Small intestine (tissue), 7 donors: ENCODE measurements around the gene CSTF2T. TPM values are rescaled to one million over a fixed set of nuclear protein-coding genes. Genes with fewer than 3 reads are reported as not detected.

Experiments used
- DNase-seq, 2 donors: peaks; one replicate each; pipeline versions ENCODE4 v3.0.0 to v3.0.0-alpha.2; 2013
- FAIRE-seq: peaks from 2 replicates; lab custom pipeline; 2012; peaks lifted over from hg19 to GRCh38; lab: Jason Lieb, UNC
- H3K27ac ChIP-seq, 3 donors: one replicate each; pipeline ENCODE4 v1.5.1; 2013; ENCODE audit warnings: low read length in 2 of 3, mild to moderate bottlenecking in 2 of 3, control low read depth in 1 of 3, inconsistent platforms in 1 of 3, low read depth in 1 of 3, moderate library complexity in 1 of 3
- H3K27me3 ChIP-seq, 3 donors: one replicate each; pipeline ENCODE4 v1.6.1; 2013; ENCODE audit warnings: low read length in 3 of 3, inconsistent platforms in 1 of 3; ENCODE audit not compliant: control insufficient read depth in 3 of 3, insufficient read depth in 3 of 3
- H3K36me3 ChIP-seq, 3 donors: one replicate each; pipeline ENCODE4 v1.6.1; 2013; ENCODE audit warnings: low read length in 3 of 3, inconsistent platforms in 1 of 3, low read depth in 1 of 3, mild to moderate bottlenecking in 1 of 3, moderate library complexity in 1 of 3; ENCODE audit not compliant: control insufficient read depth in 3 of 3, insufficient read depth in 2 of 3
- H3K4me1 ChIP-seq, 3 donors: one replicate each; pipeline ENCODE4 v1.6.1; 2013; ENCODE audit warnings: low read length in 2 of 3, inconsistent platforms in 1 of 3, low read depth in 1 of 3, mild to moderate bottlenecking in 1 of 3, moderate library complexity in 1 of 3; ENCODE audit not compliant: control insufficient read depth in 3 of 3, insufficient read depth in 2 of 3
- H3K4me3 ChIP-seq, 3 donors: one replicate each; pipeline ENCODE4 v1.5.1; 2013; ENCODE audit warnings: low read length in 3 of 3, control low read depth in 1 of 3, inconsistent platforms in 1 of 3, low read depth in 1 of 3, mild to moderate bottlenecking in 1 of 3, moderate library complexity in 1 of 3
- H3K9me3 ChIP-seq, 2 donors: one replicate each; pipeline ENCODE4 v1.6.1; 2013; ENCODE audit warnings: low read depth in 1 of 2, low read length in 1 of 2; ENCODE audit not compliant: control insufficient read depth in 2 of 2, insufficient read depth in 1 of 2
- WGBS, 3 donors: extraction: QIAGEN DNeasy Blood & Tissue Kit; methylation state at CpG; one replicate each; pipeline ENCODE4 v1.1.7; 2013; 5-methylcytosine and 5-hydroxymethylcytosine counted together
- polyA plus RNA-seq, 4 donors: library from polyadenylated mRNA; stranded (reverse) in 3 of 4; unstranded in 1 of 4; fragments of 200-250 nt in 3 of 4; fragments of 120-200 nt in 1 of 4; gene quantifications; one replicate each; pipeline versions ENCODE4 v1.2.1 to v1.2.3, GENCODE V29; 2013
- donor health status: healthy with polysubstance abuse.
- donor health status: control.
- donor health status: control.
- donor health status: Bipolar disorder and iron deficiency.
- donor health status: healthy.

CSTF2T gene
- polyA plus RNA-seq, 4 donors, result 4.9 to 24.0 (median 10.2) TPM

- FAIRE-seq (no peak), DNase-seq (no peak)
- WGBS, 3 donors, result 86 to 88% (median 86%) methylated on average over 3 of the region's 3 CpGs
- Histone ChIP-seq H3K27ac (no peak overlapping the region), H3K4me3 (no peak overlapping the region), H3K27me3 (no peaks in the 10 kb centered on the region), H3K9me3 (no peaks in the 10 kb centered on the region), H3K36me3 (no peaks in the 10 kb centered on the region), H3K4me1 (no peaks in the 10 kb centered on the region)
Observed at GRCh38 chr10:51656503-51656902, 42.9 kb downstream of the CSTF2T start.

- H3K27ac ChIP-seq, result no peak overlapping the region
- H3K4me3 ChIP-seq, result no peak overlapping the region
- no peaks in the 10 kb centered on the region for H3K36me3 ChIP-seq
- DNase-seq (no peak), FAIRE-seq (no peak)
- no peaks in the 10 kb centered on the region for H3K27me3 ChIP-seq
- no peaks in the 10 kb centered on the region for H3K4me1 ChIP-seq
- H3K9me3 ChIP-seq, result no peaks in the 10 kb centered on the region
- WGBS, 3 donors, result 57 to 87% (median 82%) methylated on average over 1 of the region's 1 CpG
Observed at GRCh38 chr10:51654918-51655317, 44.5 kb downstream of the CSTF2T start.

- FAIRE-seq (no peak), DNase-seq (no peak)
- no peaks in the 10 kb centered on the region for H3K9me3 ChIP-seq
- H3K4me1 ChIP-seq, result no peaks in the 10 kb centered on the region
- no peak overlapping the region for H3K4me3 ChIP-seq
- no peaks in the 10 kb centered on the region for H3K36me3 ChIP-seq
- no peaks in the 10 kb centered on the region for H3K27me3 ChIP-seq
- no peak overlapping the region for H3K27ac ChIP-seq
Observed at GRCh38 chr10:51653025-51653424, 46.4 kb downstream of the CSTF2T start.

GRCh38 chr10:51651063-51651462 is 48.3 kb downstream of the CSTF2T start:
- no peak overlapping the region for H3K4me3 ChIP-seq
- no peaks in the 10 kb centered on the region for H3K9me3 ChIP-seq
- H3K27ac ChIP-seq, result no peak overlapping the region
- H3K4me1 ChIP-seq, result no peaks in the 10 kb centered on the region
- DNase-seq (no peak), FAIRE-seq (no peak)
- 90 to 96% (median 93%) methylated on average over 1 of the region's 1 CpG for WGBS, 3 donors
- no peaks in the 10 kb centered on the region for H3K27me3 ChIP-seq
- H3K36me3 ChIP-seq, result no peaks in the 10 kb centered on the region

- H3K27me3 ChIP-seq, result no peaks in the 10 kb centered on the region
- H3K4me1 ChIP-seq, result no peaks in the 10 kb centered on the region
- no peaks in the 10 kb centered on the region for H3K36me3 ChIP-seq
- DNase-seq (no peak), FAIRE-seq (no peak)
- WGBS, 3 donors, result 93 to 95% (median 95%) methylated on average over 3 of the region's 3 CpGs
- no peak overlapping the region for H3K4me3 ChIP-seq
- no peaks in the 10 kb centered on the region for H3K9me3 ChIP-seq
- no peak overlapping the region for H3K27ac ChIP-seq
Observed at GRCh38 chr10:51649064-51649463, 50.3 kb downstream of the CSTF2T start.
